Heart left ventricle (tissue), 13 donors: ENCODE data around the gene PROK2.

Source experiments
- POLR2A ChIP-seq, 2 donors: fragments of 450-650 bp; IDR thresholded peaks; one replicate each; pipeline ENCODE4 v1.6.1; 2017; ENCODE audit warnings: antibody characterized with exemption in 2 of 2, mild to moderate bottlenecking in 2 of 2, moderate library complexity in 2 of 2
- TF ChIP-seq, protein P1 (sequence below), 12 donors: fragments of 200-600 bp; sonication (generic) in 4 of 12; IDR thresholded peaks; one replicate each; pipeline versions ENCODE4 v1.5.0 to v1.8.0; 2018 to 2022; ENCODE audit warnings: antibody characterized with exemption in 12 of 12, mild to moderate bottlenecking in 5 of 12
- donor health status: ischemic (EF 13 %, LVEDD 7.1; RV severe dilation, severe dysfunction).
- donor health status: DM: no; HTN: yes; CAD: no.
- donor health status: DM: no; HTN: no; CAD: no.
- donor health status: ischemic (EF 25% LVEDD 6.9; RV normal size, moderate dysfunction).
- donor health status: ischemic (EF 25% LVEDD 5.7; RV mildly dilated, moderate dysfunction).
- donor health status: ischemic (EF 35%, LVEDD 5.7; RV mildly dilated, moderate dysfunction).
- donor health status: nonischemic (EF 11% LVEDD 7.7; RV severe dilation, severe dysfunction).
- donor health status: DM: yes; HTN: yes; CAD: no.
- donor health status: PGD.
- donor health status: ischemic (EF 29% LVEDD 5.4; RV normal size, mild dysfunction).
- donor health status: nonischemic (EF 23%, LVEDD 6.1; RV moderate dilation, normal function).

DNA sequence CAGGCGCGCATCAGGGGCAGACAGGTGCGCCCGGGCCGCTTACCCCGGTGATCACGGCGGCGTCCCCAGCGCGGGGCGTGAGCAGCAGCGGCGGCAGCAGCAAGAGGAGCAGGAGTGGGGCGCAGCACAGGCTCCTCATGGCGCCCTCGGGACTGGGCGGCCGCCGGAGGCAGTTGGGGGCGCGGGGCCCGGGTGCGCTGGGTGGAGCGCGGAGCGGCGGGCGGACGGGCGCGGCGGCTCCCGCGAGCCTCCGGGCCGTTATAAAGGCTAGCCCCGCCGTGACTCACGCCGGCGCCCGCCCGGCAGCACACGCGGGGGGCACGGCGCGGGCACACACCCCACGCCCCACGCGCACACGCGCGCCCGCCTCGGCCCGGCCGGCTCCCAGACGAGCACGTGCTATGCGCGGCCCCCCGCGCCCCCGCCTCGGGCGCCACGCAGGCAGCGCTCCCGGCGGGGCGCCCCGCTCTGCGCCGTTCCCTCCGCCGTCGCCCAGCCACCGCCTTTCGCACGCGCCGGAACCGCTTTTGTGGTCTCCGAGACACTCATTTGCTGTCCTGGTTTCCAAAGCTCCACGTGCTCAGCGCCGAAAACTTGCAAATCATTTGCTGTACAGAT is at the start of gene PROK2:
- TF ChIP-seq, protein P1, sequence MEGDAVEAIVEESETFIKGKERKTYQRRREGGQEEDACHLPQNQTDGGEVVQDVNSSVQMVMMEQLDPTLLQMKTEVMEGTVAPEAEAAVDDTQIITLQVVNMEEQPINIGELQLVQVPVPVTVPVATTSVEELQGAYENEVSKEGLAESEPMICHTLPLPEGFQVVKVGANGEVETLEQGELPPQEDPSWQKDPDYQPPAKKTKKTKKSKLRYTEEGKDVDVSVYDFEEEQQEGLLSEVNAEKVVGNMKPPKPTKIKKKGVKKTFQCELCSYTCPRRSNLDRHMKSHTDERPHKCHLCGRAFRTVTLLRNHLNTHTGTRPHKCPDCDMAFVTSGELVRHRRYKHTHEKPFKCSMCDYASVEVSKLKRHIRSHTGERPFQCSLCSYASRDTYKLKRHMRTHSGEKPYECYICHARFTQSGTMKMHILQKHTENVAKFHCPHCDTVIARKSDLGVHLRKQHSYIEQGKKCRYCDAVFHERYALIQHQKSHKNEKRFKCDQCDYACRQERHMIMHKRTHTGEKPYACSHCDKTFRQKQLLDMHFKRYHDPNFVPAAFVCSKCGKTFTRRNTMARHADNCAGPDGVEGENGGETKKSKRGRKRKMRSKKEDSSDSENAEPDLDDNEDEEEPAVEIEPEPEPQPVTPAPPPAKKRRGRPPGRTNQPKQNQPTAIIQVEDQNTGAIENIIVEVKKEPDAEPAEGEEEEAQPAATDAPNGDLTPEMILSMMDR (IDR thresholded peaks at IDR 0.05) = no peak
- no peak for TF ChIP-seq POLR2A (IDR thresholded peaks at IDR 0.05)
